Mesenteric fat pad (tissue), 1 donor: Measurements from ENCODE around the gene RAB6B. TPM values are rescaled to one million over a fixed set of nuclear protein-coding genes. Genes with fewer than 3 reads are reported as not detected.

Experiments used
- DNase-seq: peaks from one replicate; pipeline ENCODE4 v3.0.0-alpha.2; 2020; ENCODE audit warnings: low spot score
- total RNA-seq: library from RNA; stranded (reverse); fragmentation: NEBNext Ultra II Directional; extraction: Animal tissue kit (Norgen Biotek cat#: 25700); gene quantifications from one replicate; pipeline ENCODE4 v1.2.1, GENCODE V29; 2021
- donor health status: DM: yes; HTN: yes; CAD: no.

RAB6B gene
- total RNA-seq, 1 donor from 2014 or later = 64.8 TPM

DNA sequence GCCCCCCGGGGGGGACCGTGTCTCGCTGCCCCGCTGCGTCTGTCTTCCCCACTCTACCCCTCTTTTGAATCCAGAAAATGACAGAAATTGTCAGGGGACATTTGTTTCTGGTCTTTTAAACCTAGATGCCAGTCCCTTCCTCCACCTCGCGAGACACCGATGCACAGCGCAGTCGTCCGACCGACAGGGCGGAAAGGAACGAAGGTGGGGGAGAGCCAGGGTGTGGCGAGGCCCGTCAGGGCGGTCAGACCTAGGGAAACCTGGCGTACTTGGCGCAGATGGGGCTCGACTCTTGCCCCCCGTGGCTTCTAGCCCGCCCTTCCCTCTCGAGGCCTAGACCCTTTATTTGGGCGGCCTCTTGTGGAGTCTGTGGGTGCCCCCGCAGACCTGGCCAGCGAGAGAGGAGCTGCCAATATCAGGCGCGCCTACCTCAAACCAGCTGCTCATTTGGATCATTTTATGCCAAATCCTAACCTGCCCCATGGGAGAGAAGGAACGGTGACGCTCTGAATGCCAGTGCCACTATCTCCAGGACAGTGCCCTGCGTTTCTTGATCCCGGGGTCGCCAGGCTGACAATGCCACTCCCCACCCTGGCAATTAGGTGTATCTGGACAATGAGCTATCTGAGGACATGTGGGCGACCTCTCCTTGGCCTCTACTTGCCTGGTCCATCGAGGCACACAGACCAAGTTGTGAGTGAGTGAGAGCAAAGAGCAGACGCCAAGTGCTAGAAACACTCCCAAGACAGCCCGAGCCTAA, 500 bp upstream of the RAB6B start:
- no peak for DNase-seq

DNA sequence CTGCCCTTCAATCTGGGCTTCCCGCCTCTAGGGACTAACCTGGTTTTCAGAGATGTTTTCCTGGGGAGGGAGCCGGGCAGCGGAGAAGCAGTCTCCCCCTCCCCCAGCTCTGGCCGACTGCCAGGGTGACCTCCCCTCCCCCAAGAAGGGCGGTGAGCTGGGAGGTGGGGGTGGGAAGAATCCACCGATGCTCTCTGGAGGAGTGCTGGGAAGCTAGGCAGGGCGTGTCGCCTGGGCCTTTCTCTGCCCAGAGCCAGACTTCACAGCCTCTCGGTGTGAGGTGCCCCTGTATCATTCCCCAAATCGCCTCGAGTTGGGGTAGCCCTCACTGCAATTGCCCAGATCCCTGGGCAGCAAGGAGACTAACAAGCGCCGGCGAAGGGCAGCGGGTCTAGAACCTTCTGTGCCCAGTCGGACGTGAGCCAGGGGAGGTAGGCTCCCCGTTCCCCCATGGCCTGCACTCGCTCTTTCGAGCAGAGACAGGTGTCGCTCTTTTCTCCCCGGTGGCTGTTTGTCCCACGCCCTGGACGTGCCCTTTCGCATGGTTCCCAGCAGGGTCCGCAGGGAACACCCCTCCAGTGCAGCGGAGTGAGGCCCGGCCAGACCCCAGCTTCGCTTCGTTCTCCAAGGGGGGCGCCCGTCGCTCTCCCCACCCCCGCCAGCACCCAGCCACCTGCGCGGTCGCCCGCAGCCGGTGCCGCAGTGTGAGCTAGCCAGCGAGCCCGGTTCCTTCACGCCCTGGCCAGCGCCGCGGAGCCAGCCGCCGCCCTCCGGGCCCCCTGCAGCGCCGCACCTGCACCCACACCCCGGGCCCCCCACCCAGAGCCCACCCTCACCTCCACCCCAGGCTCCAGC, 1.1 kb downstream of the RAB6B start:
- DNase-seq = no peak

DNA sequence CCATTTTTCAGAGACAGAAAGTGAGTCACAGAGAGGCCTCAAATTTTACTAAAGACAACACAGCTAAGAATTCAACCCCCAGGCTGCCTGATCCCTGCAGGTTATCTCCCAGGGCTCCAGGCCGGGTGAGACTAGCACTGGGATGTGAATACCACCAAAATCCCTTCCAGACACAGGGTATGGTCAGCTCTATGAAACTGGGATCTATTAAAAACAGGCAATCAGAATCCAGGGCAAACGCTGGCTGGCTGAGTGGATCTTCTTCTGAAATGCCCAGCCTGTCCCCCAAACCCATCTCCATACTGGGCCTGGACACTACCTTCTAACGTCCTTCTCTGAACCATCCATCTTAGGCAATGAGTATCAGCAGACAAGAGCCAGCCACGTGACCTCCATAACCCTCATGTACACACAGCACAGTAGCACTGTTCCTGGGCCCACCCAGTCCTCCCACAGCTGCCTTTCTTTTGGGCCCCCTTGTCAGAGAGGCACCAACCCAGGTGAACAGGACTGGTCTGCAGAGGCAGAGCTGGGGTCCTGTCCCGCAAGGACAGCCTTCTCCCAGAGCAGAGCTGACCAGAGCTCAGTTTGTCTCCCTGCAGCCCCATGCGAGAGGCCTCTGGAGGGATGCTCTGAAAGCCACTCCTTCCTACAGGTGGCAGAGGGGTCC, 1.9 kb downstream of the RAB6B start:
- DNase-seq = no peak

DNA sequence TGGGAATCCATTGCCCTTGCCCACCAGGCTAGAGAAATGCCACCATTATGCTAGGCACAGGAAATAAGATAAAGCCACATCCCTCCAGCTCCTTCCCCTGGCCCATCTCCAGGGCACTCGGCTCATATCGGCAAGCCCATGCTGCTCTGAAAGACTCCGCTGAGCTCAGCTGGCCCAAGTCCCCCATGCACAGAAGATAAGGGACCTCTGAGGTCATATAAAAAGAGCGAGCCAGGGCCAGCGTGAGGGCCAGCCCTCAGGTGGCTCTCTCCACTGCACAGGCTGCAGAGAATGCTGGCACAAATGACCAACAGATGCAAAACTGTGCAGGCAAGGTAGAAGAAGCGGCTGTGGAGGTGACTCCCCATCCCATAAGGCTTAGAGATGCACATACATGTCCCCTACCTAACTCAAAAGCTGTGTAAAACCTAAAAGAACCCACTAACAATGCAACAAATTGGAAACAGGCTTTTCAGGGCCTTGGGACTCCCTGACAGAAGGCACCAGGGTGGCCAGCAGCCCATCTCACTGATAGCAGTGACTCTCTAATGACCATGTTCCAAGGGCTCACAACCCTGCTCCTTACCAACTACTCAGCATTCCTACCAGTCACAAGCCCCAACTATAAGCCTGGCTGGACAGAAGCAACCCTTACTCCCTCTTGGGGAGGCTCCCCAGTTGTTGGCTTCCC, 3.0 kb downstream of the RAB6B start:
- DNase-seq = no peak

DNA sequence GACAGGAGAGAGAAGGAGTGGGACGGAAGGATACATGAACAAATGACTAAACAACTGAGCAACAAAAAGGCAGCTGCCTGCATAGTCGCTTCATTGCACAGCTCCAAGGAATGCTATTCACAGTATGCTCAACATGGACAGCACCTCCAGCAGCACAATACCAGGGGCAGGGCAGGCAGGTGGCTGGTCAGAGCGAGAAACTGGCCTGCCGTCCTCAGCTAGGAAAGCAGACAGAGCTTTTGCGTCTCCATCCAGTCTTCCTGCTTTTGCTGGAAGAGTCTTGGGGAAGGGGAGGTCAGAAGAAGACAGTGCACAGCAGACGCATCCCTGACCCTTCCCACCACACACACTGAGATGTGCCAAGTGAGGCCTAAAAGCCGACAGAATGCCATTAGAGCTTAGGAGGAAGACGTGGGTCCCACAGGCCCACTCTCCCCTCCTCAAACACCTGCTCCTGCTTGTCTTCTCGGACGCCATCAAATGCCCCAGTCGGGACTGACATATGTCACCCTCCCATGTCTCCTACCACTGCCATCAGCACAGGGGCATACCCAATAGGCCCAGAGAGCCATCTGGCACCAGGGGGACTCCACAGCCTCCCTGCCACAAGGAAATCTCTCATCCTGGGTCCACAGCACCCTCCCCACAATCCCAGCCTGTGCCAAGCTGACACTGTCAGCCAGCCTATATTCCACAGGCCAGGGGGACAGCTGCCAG, 3.9 kb downstream of the RAB6B start:
- DNase-seq = no peak

DNA sequence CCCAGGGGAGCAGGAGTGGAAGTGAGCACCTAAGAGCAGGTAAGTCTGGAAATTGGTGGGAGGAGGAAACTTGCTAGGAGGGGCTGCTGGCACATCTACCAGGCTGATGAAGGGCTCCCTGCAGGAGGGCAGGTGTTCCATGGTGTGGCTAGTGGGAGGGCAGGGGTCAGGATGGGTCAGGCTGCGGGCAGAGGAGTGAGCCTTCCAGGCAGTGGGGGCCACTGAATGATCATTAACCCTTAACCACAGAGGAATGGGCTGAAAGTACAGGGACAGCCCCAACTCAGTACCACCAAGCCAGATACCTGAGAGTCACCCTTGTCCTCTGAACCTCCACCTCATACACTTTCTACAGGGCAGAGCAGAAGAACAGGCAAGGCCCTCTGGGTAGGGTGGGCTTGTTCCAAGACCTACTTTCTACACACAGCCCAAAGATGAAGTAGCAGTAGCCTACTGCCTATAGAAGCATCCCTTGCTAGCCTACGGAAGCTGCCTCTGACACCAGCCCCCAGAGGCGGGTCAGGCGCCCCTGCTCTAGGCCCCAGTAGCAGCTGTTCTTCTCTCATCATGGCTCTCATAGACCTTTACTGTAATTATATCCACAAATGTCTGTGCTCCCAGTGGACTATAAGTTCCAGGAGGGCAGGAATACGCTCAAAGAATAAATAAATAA, 4.6 kb downstream of the RAB6B start:
- no peak for DNase-seq

DNA sequence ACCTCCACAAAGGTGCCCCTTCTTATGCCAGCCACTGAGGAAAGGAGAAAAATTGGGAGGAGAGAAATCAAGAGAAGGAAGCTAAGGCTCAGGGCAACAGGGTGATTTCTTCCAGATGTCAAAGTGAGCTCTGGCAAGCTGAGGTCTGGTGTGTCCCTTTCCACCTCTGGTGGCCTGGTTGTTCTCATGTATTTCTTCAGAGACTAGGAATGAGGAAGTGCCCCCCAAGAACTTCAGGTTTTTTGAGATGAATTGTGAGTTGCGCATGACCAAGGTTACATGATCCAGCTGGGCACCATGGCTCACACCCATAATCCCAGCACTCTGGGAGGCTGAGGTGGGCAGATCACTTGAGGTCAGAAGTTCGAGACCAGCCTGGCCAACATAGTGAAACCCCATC, 5.6 kb downstream of the RAB6B start:
- DNase-seq = no peak

DNA sequence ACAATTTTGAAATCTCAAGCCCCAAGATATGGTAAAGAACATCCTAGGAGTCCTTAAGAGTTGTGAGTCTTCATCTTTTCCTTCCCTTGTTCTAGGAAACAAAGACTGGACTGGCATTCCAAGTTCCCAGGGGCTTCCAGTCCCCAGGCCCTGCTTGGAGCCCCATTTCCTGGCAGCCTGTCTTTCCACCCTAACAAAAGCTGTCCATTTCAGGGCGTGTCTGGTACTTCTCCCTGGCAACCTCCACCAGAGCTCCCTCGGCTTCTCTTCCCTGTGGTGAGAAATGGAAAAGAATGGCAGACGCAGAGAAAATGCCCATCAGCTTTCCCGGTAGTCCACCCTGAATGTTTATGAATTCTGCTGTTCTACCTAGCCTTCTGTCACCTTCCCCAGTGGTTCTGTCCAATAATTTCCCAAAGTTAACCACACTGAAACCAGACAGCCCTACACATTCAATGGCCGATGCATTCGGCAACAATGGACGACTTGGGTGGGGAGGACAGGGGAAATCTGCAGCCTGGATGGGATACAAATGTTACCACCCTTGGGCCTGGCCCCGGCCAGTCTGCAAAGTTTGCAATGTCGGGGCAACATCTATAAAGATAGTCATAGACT, 6.8 kb downstream of the RAB6B start:
- no peak for DNase-seq

DNA sequence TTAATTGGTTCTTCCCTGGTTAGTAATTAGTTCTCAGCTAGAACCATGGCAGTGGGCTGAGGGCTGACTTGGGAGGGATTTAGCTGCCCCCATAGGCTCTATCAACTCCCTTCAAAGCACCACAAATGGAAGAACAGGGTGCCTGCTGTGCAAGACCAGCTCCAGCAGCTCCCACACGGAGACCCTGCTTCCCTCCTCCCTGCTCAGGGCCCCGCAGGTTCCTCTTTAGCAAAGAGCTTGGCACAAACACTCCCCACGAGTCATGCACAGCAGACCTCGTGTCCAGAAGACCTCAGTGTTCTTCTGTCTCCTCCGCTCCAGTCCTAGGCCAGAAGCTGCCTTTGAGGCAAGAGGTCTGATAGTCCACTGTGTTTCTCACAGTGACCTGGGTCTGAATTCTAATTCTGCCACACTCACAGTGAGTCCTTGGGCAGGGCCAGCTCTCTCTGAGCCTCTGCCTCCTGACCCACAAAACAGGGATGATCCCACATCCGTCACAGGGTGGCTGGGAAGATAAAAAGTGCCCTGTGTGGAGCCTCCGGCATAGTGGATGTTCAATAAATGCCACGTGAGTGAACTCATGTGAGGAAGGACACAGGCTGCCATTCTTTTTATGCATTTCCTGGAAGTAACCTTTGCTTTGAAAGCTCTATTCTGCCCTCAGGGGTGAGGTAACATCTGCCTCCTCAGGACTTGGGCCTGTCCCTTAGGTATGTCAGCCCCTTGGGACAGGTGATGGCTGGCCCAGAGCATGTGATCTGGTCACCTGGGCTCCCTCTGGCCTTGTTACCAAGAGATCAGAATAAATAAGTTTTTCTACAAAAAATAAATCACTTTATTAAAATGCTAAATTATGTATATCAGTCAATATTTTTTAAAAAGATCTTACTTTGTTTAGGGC, 7.6 kb downstream of the RAB6B start:
- DNase-seq = no peak

DNA sequence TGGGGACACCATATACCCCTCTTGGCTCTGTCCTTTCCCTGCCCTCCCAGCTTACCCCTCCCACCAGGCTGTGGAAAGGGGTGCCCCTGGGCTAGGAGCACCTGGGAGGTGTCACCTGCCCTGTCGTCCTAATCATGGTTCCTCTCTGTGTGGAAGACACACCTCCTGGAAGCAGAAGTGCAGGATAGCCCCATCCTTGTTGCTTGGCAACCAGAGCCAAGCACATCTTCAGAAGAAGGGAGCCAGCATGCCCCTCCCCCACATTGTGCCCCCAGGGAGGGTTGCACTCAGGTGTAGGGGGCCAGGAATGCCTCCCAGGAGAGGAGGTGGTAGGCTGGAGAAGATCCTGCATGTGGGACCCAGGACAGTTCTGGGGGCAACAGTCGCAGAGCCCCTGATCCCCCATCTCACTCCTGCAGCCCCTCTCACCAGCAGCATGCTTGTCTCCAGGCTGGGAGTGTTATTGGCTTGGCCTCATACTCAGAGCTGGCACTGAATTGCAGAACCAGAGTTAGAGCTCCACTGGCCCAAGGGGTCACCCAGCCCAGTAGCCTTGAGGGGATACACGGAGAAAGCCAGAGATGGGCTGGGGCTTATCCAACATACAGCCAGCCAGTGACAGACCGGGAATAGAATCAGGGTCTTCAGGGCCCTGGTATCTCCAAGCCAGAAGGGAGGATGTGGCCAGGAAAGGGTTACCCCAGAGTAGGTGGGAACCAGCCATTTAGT, 8.4 kb downstream of the RAB6B start:
- DNase-seq = no peak

DNA sequence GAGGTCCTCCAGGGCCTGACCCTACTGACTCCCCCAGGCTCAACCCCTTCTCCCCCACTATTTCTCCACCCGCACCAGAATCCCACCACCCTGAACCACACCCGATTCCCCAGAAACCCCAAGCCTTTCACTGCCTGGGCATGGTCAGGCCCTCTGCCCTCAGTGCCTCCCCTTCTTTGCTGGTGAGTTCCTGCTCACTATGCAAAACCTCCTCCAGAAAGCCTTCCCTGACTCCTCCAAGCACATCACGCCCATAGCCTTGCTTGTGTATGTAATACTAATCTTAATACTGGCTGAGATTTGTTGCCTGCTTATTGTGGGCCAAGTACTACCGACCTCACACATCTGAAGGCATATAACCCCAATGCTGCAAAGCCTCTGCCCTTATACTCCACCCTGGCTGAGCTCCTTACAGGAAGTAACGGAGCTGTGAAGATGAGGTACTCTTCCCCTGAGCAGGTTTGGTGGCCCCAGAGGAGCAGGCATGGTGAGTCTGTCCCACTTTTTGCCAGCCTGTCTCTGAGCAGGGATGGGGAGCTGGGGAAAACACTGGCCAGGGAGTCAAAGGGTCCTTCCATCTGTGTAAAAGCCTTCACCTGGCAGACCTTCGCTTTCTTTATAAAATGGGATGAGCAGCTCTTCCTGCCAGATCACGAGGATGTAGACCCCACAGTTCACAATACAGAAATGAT, 9.5 kb downstream of the RAB6B start:
- no peak for DNase-seq

DNA sequence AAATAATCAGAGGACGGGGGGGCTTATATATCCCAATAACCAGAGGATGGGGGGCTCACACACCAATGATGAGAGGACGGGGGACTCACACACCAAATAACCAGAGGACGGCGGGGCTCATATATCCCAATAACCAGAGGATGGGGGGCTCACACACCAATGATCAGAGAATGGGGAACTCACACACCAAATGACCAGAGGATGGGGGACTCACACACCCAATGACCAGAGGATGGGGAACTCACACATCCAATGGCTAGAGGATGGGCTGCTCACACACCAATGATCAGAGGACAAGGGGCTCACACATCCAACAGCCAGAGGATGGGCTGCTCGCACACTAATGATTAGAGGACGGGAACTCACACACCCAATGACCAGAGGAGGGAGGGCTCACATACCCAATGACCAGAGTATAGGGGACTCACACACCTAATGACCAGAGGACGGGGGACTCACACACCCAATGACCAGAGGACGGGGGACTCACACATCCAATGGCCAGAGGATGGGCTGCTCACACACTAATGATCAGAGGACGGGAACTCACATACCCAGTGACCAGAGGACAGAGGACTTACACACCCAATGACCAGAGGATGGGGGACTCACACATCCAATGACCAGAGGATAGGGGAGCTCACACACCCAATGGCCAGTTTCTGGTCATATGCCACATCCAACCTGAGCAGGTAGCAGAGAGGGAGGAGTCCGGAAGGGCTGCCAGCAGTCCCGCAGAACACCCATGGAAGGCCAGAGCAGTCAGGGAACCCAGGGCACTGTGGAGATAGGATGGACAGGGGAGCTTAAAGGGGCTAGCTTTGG, 10.6 kb downstream of the RAB6B start:
- peak; percentile 75 for DNase-seq

DNA sequence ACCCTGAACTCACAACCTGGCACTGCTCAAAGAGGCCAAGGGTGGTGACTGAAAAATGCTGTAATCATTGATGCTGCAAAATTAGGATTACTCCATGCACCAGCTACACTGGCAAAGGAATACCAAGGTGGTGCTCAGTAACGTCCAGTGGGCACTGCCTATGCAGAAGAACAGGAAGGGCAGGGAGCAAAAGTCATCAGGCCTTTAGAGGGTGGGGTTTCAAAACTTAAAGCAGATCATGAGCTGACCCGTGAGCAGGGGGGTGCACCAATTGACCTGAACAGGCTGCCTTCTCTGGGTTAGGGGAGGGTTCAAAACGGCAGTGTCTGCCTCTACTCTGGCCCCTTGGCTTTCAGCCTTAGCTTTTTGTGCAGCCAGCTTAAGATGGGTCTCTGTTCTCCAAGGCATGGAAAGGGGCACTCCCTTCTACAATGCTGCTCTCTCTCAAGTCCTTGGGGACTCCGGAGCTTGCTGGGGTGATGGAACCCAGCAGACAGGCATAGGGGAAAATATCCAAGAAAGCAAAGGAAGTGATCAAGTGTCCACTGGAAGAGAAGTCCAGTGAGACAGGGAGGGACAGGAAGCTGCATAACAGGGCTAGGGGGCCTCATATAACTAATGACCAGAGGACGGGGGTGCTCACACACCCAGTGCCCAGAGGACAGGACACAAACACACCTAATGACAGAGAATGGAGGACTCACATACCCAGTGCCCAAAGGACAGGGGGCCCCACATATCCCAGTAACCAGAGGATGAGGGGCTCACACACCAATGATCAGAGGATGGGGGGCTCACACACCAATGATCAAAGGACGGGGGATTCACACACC, 11.4 kb downstream of the RAB6B start:
- DNase-seq = peak; percentile 37

DNA sequence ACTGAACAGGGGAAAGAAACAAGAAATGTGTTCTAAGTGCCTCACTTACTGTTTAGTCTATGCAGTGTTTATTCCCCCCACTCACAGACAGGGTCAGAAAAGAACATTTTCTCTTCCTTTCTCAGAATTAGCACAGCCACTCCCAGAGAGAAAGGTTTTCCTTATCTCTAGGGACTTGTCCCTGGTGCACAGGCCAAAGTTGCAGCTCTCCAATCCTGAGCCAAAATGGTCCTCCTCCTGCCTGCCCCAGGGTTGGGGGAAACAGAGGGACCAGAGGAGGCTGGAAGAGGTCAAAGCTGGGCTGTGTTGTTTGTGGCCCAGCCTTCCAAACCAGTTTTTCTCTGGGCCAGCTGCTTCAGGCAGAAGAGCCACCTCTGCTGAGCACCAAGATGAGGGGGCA, 12.0 kb downstream of the RAB6B start:
- peak; percentile 64 for DNase-seq

DNA sequence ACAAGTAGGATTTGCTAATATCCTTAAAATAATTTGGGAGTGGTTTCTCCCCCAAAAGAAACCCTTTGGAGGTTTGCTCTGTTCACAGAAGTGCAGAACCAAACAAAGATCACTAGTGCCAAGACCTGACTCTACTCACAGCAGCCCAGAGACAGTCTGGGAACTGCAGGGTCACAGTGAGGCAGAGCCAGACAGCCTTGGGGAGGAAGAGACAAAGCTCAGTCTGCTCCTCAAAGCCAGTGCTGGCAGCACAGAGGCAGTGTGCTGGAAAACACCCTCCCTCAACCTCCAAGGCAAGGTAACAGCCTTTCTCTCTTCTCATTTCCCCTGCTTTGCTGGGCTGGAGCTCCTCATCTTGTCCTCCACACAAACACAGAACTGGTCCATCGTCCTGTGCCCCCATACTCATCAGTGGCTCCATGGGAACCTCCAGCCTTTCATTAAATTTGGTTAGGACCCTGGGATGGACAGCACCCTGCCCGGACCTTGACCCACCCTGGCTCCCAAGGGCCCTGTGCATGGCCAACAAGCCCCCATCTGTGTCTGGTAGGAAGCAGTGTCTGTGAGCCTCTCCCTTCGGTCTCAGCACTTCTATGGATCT, 12.6 kb downstream of the RAB6B start:
- peak; percentile 47 for DNase-seq
